ENCODE data around the gene SLC40A1. TPM values are rescaled to one million over a fixed set of nuclear protein-coding genes. Genes with fewer than 3 reads are reported as not detected.
A peak's percentile ranks its signal among the peaks of the same experiment; 100 is the strongest.

SLC40A1 gene
- total and polyA plus RNA-seq, 12 donors = 84.1 to 3,561 (median 883) TPM

DNA sequence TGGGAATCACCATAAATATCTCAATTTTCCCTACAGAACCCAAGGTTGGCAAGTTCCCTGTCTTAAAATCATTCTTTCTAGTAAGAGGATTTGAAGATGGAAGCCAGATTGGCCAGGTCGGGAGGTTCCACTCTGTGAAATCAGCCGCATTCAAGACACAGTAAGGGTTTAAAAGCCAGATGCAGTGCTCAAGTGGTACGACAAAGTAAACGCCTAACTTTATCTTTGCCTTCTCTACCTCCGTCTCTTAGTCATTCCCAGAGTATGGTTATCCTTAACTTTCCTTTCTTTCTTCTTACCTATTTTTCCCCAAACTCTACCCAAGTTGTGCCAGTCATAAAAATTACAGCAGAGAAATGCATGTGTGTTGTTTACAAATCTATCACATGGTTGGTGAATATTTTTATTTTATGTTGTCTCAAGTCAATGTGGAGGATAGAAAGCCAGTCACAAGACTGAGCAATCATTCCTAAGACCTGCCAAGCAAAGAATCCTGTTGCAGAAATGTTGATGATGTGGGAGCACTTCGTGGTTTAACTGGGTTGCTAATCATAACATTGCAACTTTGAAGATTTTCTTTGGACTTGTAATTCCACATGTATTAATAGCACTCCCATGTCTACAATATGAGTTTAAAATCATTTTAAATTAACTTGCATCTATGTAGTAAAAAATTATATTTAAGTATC is 62.6 kb downstream of the SLC40A1 start:
- no peak overlapping the region for H3K4me3 ChIP-seq
- no peak overlapping the region for H3K27ac ChIP-seq
- peaks cover 31 to 88% of the 10 kb centered on the region in 2 donors for H3K4me1 ChIP-seq (replicated peaks in 1 of 2)
- DNase-seq = no peak
- WGBS, 4 donors = 92 to 95% (median 93%) methylated on average over 6 of the region's 6 CpGs
- H3K27me3 ChIP-seq = no peaks in the 10 kb centered on the region
- intact Hi-C loops (cut with DNase I) = no loop called here
- H3K36me3 ChIP-seq (replicated peaks in 1 of 2) = no peaks in the 10 kb centered on the region
- TF ChIP-seq CTCF (IDR thresholded peaks at IDR 0.05) = no peak
- TF ChIP-seq POLR2A (IDR thresholded peaks at IDR 0.05) = no peak
- no peaks in the 10 kb centered on the region for H3K9me3 ChIP-seq (replicated peaks in 1 of 3)

DNA sequence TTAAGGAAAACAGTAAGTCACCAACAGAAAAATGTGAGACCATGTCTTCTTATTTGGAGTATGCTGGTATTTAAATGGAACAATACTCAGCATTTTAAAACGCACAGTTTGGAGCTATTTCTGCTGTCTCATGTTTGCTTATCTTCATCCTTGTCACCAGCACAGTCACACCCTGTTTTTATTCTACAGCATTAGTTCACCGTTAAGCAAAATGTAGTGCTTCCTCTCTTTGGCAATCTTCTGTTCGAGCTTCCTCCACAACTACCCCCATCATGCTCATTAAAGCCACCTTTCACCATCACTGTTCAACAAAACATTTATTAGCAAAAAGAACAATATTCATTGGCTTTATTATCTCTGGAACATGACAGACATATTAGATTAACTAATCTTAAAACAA is 64.0 kb downstream of the SLC40A1 start:
- DNase-seq = no peak
- Histone ChIP-seq H3K27ac (peak overlapping the region in 1 of 5 donors; percentile 20), H3K4me3 (no peak overlapping the region), H3K36me3 (replicated peaks in 1 of 2) (no peaks in the 10 kb centered on the region), H3K27me3 (no peaks in the 10 kb centered on the region), H3K9me3 (replicated peaks in 1 of 3) (no peaks in the 10 kb centered on the region), H3K4me1 (replicated peaks in 1 of 2) (peaks cover 17 to 88% of the 10 kb centered on the region in 2 donors)
- WGBS, 4 donors = 42 to 65% (median 44%) methylated on average over 3 of the region's 3 CpGs
- TF ChIP-seq POLR2A (IDR thresholded peaks at IDR 0.05) (no peak), CTCF (IDR thresholded peaks at IDR 0.05) (no peak)
- intact Hi-C loops (cut with DNase I) = no loop called here

DNA sequence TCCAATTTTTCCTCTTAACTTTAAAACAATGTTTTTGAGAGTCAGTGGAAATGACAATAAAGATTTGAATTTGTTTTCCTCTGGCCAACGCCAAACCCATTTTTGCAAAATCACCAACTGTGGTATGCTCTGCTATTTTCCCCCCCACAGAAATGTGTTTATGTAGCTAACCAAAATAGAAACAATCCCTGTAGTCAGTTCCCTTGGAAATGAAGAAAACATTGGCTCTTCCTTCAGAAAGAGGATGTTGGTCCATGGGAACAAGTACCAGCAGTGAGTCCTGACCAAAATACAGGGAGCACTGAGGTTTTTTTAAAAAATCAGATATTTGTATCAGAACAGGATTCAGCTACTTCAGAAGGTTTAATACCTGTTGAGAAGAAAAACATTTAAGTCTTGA is 65.3 kb downstream of the SLC40A1 start:
- Histone ChIP-seq H3K9me3 (replicated peaks in 1 of 3) (no peaks in the 10 kb centered on the region), H3K4me3 (no peak overlapping the region), H3K4me1 (replicated peaks in 1 of 2) (peaks cover 11 to 76% of the 10 kb centered on the region in 2 donors), H3K27ac (no peak overlapping the region), H3K36me3 (replicated peaks in 1 of 2) (no peaks in the 10 kb centered on the region), H3K27me3 (no peaks in the 10 kb centered on the region)
- 53 to 67% (median 56%) methylated on average over 1 of the region's 1 CpG for WGBS, 4 donors
- TF ChIP-seq CTCF (IDR thresholded peaks at IDR 0.05) = no peak
- TF ChIP-seq POLR2A (IDR thresholded peaks at IDR 0.05) = no peak
- intact Hi-C loops (cut with DNase I) = no loop called here
- DNase-seq = no peak

GRCh38 chr2:189514104-189514503 is 66.5 kb downstream of the SLC40A1 start:
- TF ChIP-seq POLR2A (IDR thresholded peaks at IDR 0.05) (no peak), CTCF (IDR thresholded peaks at IDR 0.05) (no peak)
- DNase-seq = no peak
- Histone ChIP-seq H3K27me3 (no peaks in the 10 kb centered on the region), H3K27ac (peak overlapping the region in 1 of 5 donors; percentile 9), H3K36me3 (replicated peaks in 1 of 2) (no peaks in the 10 kb centered on the region), H3K4me3 (no peak overlapping the region), H3K4me1 (replicated peaks in 1 of 2) (peaks cover under 1 to 65% of the 10 kb centered on the region in 2 donors), H3K9me3 (replicated peaks in 1 of 3) (no peaks in the 10 kb centered on the region)
- WGBS, 4 donors = 74 to 82% (median 80%) methylated on average over 3 of the region's 3 CpGs
- intact Hi-C loops (cut with DNase I) = no loop called here
